Measurements from ENCODE around the gene KIF17.

Gene KIF17

DNA sequence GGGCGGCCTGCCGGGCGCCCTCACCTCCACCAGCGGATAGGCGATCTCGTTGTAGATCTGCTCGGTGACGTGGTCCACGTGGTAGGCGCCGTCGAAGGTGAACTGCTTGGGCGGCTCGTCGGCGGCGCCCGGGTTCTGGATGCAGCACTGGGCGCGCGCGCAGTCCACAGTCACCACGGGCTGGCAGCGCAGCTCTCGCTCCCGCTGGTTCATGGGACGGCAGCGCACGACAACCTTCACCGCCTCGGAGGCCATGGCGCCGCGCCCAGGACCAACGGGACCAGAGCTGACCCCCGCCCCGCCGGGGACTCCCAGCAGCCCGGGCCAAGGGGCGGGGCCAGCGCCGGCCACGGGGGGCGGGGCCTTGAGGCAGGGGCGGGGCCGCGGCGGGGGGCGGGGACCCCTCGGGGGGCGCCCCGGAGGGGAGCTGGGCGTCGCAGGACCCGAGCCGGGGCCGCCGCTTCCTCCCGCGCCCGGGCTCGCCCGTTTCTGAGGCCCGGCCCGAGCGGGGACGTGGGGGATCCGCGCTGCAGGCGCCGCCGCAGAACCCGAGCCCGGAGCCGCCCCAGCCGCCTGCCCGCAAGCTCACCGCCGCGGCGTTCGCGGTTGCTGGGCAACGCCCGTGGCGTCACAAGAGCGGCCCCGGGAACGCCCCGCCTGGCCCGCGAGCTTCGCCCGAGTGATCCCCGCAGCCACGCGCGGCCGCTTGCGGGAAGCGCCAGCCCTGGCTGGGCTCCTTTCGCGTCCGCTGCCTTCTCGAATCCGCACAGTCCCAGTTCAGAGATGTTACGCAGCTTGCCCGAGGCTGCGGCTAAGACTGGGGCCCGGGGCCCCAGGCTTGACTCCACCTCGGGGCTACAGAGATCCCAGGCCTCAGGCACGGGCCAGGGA, at the start of gene KIF17:
Gene KIF17 (minus strand): TSS at position 556 of the 891 bp plus-strand sequence. CDS start 301 bp downstream, at position 255.
- DNase-seq (ENCODE audit: low spot score) = no peak

DNA sequence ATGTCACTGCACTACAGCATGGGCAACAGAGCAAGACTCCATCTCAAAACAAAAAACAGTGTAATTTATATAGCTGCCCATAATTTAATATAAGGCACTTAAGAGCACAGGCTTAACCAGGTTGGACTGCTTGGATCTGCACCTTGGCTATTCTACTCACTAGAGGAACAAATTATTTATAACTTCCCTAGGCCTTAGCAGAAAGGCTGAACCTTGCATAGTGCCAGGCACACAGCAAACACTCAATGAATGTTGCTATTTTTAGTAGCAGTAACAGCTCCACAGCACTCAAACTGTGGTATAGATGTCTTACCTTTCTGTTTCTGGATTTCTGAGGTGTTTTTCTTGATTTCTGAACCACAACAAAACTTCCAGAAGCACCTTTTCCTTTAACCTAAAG, 49.5 kb upstream of the KIF17 start:
- DNase-seq (ENCODE audit: low spot score) = no peak

DNA sequence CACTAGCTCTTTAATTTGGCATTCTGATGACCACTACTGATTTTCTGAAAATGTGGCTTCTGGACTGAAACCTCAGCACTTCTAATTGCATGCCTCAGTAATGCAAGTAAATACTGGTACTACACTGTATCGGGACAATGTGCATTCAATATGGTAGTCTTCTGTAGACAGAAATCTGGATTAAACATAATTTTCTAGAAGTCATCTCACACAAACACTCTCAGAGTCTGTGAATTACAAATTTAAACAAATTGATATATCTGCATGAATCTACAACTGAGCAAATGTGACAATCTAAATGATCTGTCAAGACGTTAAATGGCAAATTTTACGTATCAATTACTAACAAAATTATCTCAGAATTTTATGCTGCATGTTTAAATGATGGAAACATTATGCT, 45.6 kb upstream of the KIF17 start:
- no peak for DNase-seq (ENCODE audit: low spot score)

DNA sequence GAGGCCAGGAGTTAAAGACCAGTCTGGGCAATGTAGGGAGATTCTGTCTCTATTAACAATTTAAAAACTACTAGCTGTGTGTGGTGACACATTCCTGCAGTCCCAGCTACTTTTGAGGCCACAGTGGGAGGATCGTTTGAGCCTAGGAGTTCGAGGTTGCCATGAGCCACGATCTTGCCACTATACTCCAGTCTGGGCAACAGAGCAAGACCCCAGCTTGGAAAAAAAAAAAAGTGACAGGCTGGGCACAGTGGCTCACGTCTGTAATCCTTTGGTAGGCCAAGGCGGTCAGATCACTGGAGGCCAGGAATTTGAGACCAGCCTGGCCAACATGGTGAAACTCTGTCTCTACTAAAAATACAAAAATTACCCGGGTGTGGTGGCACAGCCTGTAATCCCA, 42.5 kb upstream of the KIF17 start:
- DNase-seq (ENCODE audit: low spot score) = no peak

DNA sequence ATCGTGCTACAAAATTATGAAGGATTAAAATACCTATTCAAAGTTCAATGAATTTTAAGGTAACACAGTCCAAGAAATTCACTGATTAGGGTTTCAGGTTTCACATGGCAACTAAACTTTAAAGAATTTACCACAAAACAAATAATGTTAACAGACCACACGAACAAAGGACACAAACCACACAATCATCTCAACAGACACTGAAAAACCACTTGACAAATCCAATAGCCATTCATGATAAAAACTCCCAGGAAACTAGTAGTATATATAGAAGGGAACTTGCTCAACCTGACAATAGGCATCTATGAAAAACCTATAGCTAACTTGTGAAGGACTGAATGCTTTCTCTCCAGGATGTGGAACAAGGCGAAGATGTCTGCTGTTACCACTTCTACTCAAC, 35.8 kb upstream of the KIF17 start:
- no peak for DNase-seq (ENCODE audit: low spot score)

DNA sequence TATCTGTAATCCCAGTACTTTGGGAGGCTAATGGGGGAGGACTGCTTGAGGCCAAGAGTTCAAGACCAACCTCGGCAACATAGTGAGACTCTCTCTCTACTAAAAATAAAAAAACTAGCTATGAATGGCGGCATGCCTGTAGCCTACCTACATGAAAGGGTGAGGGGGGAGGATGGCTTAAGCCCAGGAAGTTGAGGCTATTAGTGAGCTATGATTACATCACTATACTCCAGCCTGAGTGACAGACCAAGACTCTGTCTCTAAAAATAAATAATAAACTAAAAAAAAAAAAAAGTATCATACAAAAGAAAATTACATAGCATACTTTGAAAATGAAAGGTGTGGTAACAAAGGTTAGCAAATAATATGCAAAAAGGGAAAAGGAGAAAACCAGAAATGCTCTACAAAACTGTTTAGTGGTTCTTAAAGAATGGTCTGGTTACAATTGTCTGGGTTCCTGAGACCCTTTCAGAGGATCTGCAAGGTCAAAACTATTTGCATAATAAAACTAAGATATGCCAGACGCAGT, 33.7 kb upstream of the KIF17 start:
- no peak for DNase-seq (ENCODE audit: low spot score)

DNA sequence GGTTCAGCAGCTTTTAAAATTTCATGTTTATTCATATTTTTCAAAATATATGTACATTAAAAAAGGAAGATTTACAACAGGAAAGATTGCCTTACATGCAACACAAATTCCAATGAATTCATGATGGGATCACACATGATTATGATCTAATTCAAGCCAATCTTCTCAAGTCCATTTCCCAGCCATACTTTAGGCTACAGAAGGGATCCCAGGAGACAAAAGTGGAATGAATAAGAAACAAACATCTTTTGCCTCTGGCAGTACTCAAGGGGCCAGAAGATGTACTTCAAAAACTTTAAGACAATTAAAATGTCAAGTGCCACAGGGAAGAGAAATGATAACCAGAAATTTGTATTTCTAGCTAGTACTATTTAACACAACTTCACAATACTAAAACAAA, 24.9 kb upstream of the KIF17 start:
- DNase-seq (ENCODE audit: low spot score) = no peak

DNA sequence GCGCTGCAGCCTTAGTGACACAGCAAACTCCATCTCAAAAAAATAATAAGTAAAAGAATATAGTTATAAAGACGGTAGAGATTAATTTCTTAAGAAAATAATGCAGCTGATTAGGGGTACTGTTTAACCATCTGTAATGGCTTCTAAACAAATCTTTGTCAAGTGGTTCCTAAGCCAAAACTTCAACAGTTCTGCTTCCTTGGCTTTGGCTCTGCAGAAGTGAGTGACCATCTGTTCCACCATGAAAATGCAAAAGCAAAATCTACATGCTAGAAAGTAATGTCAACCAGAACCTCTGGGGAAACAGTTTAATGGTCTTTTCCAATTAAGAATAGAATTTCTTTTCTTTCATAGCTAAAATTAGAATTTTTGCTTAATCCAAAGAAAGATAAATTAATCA, 23.0 kb upstream of the KIF17 start:
- DNase-seq (ENCODE audit: low spot score) = no peak

DNA sequence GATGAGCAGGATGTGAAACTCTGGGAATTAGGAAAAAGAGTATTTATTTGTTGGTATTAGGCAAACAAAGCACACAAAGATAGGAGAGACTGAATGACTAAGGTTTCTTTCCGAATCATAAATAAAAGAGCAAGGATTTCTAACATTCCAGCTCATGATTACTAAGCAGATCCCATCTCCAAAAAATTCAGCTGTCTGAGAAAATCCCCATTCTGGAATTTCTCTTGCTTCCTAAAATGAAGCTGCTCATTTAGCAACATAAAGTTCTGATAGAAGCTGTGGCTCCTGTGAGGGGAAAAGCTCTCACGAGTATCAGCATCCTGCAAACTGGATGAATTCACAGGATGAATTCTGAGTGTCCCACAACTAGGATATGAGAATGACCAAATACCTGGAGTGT, 21.4 kb upstream of the KIF17 start:
- DNase-seq (ENCODE audit: low spot score) = no peak

DNA sequence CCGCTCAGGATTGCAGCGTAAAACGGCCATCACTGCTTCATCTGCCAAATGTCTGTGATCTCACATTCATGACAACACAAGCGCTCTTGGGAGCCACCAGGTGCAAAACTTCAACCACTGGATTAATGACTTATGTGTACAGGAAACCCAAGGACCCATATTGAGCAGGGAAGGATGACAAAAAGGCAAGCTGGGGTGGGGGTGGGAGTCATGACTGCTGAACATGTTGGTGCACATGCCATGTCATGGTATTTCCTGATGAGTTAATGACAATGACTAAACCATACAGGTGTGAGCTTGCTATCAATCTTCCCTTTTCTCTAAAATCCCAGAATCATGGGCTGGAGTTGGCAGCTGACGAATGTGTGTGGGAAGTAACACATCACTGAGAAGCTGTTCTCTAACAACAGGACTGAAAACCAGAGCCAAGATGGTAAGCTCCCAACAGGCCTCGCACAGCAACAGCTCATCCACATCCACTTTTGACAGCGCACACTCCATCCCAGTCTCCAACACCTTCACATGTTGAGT, 17.8 kb upstream of the KIF17 start:
- DNase-seq (ENCODE audit: low spot score) = peak; percentile 52

DNA sequence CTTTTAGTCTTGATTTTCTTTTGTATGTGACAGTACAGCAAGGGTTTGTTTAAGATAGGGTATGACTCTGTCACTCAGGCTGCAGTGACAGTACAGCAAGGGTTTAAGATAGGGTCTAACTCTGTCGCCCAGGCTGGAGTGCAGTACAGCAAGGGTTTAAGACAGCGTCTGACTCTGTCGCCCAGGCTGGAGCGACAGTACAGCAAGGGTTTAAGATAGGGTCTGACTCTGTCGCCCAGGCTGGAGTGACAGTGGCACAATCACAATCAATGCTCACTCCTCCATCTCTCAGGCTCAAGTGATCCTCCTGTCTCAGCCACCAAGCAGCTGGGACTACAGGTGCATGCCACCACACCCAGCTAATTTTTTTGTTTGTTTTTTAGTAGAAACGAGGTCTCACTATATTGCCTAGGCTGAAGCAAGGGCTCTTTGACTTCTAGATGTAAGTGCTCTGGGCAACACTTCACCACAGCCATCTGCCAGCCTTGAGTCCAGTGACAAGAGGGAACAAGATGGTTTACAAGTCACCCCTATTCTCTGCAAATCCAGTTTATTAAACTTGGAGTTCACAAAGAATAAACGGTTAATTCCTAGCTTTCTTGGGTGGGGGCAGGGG, 15.7 kb upstream of the KIF17 start:
- DNase-seq (ENCODE audit: low spot score) = no peak

DNA sequence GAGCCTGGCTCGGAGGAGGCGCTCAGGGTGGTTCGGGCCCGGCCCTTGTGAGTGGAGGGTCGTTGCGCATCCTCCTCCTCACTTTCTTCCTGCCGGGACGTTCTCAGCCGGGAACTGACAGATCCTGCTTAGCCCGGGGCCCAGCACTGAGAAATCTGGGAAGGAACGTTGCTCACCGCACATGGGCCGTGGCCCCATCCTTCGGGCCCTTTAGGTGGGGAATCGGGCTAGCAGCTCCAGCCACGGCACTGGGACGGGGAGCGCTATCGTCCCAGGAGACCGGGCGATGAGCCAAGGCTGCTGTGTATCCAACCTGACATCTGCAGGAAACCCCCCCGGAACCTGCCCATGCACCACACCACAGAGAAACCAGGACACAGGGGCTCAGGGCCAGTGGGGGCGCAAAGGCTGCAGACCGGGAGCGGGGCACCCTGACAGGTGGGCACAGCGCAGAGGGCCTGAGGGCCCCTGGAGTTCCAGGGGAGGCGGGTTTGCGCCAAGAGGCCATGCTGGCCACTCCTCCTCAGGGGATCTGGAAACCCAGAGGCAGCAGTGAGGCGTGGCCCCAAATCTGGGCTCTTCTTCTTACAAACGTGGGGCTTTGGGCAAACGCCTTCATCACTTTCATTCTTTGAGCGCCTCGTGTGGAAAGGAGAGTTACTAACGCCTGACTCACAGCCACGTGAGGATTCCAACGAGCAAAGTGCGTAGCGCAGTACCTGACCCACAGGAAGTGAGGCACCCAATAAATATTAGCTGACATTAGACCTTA, 15.0 kb upstream of the KIF17 start, which contains the start of gene SH2D5:
Gene SH2D5 (minus strand): TSS at position 116 of the 772 bp plus-strand sequence. CDS start 4,659 bp downstream, outside the sequence.
- peak; percentile 64 for DNase-seq (ENCODE audit: low spot score)

DNA sequence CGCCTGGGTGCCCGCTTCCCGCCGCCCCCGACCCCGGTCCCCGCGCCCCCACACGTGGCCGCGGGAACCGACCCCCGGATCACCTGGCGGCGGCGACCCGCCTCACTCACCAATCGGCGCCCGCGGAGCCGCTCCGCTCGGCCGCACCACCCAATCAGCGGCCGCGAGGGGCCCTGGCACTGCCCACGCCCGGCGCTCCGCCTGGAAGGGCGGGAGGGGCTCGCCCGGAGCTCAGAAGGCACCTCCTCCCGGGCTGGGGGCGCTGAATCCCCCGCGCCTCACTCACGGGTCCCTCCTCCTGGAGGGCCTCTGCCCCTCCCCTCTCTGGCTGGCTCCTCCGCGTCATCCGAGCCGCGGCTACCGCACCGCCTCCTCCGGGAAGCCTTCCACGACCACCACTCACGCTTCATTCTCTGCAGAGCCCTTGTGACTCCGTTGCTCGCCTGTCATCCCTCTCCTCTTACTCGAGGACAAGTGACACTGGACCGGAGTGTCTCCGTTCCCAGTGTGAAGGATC, 14.3 kb upstream of the KIF17 start:
- DNase-seq (ENCODE audit: low spot score) = peak; percentile 70

DNA sequence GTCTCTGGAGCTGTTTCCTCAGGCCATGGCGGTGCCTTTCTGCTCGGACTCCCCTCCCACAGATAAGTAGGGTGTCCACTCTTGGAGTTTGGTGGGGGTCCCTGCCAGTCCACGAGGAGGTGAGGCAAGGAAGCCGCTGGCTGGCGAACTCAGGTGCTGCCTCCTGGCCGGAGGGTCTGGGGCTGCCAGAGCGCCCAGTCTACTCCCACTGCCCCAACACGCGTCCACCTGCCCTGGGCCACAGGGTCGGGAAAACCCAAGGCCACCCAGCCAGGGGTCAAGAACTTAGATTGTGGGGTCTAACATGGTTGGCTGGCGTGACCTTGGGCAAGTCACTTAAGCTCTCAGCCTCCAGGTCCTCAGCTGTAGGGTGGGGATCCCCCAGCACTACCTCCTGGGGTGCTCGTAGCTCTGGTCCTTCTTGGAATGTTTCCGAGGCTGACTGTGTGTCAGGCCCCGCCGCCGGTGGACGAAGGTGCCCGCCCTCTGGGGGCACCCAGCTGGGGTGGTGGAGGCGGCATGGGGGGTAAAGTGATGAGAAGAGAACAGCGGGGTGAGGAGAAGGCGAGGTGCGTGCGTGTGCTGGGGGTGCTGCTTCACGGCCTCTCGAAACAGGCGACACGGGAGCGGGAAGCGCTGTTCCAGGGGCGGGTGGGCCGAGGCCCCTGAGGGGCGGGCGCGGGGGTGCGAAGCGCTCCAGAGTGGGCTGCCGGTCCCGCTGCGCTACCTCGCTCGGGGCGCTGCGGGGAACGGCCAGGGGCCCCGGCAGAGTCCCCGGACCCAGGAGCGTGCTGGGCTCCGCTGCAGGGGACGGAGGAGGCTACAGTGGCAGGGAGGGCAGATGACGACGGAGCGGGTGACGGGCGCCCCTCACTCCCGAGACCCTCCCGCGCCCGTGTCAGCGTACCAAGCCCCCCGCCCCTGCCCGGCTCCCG, 13.5 kb upstream of the KIF17 start:
- no peak for DNase-seq (ENCODE audit: low spot score)

DNA sequence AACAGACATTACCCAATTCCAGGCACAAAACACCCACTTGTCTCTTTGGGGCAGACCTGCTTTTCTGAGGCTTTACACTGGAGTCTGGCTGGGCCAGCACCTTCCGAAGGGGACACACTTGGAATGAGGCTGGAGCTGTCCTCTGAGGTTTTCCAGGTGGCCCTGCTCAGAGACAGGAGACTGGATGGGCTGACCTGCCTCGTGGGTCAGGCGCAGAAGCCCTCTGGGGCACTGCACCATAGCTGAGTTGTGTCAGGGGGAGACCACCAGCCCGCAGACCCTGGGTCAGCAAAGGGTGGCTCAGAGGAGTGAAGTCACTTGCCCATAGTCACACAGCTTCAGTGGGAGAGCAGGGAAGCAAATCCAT, 12.9 kb upstream of the KIF17 start:
- no peak for DNase-seq (ENCODE audit: low spot score)

DNA sequence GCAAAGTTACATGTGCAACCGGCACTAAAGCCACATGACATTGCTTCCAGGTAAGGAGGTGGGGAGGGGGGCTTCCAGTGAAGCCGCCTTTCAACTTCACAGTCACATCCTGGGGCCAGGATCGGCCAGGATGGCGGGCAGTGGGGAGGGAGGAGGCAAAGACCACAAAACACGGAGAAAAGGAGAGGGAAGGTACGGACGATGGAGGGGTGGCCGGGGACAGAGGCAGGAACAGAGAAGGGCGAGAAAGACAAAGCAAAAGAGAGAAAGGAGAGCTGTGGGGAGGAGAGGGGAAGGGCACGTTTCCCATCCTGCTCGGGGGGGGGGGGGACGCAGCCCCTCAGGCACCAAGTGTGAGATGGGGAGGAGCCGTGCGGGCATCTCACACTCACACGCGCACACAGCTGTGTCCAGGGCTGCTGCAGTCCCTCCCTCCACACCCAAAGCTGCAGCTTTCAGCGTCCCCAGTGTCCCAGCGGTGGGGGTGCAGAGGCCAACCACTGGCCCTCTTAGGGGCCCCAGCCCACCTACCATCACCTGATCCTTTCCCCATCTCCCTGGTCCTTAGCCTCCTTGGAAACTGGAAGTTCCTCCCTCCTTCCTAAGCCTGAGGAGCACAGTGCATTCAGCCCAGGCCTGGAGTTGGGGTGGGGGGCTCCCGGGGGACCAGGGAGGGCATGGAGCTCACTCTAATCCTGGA, 12.3 kb upstream of the KIF17 start:
- DNase-seq (ENCODE audit: low spot score) = no peak

DNA sequence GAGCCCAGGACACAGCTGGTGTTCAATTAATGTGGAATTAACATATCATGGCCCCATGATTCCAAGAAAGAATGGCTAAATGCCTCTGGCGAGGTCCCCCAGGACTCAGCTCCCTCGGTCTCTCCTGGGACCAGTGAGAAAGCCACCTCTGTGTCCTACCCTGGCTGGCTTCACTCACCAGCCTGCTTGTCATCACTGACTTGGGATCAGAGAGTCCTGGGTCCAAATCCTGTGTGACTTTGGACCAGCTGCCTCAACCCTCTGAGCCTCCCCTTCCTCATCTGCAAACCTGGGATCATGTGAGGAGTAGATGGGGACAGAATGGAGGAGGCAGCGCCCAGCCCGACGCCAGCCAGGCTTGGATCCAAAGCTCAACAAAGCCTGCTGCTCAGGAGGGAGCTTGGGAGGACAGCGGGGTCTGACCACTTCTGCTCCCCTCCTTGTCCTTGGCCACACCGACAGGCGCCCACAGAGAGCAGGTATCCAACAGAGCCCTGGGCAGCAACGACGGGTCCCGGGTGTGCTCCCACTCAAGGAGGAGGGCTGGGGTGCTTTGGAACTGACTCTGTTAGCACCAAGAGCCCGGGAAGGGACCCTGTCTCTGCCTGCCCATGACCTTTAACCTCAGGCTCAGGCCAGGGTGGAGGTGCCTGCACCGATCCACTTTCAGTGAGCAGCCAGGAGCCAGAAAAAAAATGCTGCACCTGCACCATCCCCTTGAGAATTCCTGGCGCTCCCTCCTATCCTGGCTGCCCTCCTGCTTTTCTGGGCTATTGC, 11.5 kb upstream of the KIF17 start:
- DNase-seq (ENCODE audit: low spot score) = no peak

DNA sequence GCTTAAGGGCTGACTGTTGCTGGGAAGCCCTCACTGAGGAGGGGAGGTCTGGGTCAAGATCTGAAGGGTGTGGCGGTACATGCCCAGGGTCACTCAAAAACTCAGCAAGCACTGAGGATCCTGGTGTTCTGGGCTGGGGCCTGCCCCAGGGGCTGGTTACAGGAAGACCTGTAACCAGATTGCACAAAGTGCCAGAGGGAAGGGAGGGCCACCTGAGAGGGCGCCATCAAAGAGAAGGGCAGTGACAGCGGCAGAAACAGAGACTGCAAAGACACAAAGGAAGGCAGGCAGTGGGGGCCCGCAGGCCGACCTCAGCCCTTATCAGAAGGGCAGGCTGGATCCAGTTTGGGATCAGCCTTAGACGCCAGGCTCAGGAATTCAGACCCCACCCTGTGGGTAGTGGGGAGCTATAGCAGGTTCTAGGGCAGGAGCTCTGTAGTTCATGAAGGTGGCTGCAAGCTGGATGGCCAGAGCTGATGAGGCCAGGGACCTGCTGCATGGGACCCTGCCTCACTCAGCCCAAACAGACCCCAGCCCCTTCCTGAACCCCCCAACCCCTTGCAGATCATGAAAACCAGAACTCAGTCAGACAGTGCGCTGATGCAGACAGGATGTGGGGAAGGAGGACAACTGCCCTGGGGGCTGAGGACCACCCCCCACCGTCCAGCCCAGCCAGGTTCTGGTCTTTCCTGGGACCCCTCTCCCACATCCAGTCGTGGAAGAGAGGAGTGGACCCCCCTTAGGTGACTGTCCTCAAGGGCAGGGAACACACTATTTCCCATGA, 10.8 kb upstream of the KIF17 start:
- no peak for DNase-seq (ENCODE audit: low spot score)
